Smooth muscle cell (in vitro differentiated cells): Measurements from ENCODE around the gene CFAP77. TPM values are rescaled to one million over a fixed set of nuclear protein-coding genes. Genes with fewer than 3 reads are reported as not detected.

Source experiments
- DNase-seq: peaks from one replicate; lab custom pipeline; 2025; ENCODE audit not compliant: unreplicated experiment; lab: John Stamatoyannopoulos, UW
- H2AFZ ChIP-seq: fragments of 200-600 bp; sonication (generic); 2 replicates; pipeline ENCODE4 v1.6.0; 2016; ENCODE audit warnings: antibody characterized with exemption, low read depth, mild to moderate bottlenecking
- H3F3A ChIP-seq: fragments of 200-600 bp; sonication (generic); 2 replicates; pipeline ENCODE4 v1.6.0; 2017; ENCODE audit warnings: antibody characterized with exemption, low read depth
- H3K27ac ChIP-seq: fragments of 200-600 bp; sonication (generic); 2 replicates; pipeline ENCODE4 v1.5.1; 2016; ENCODE audit warnings: low read depth, mild to moderate bottlenecking
- H3K27me3 ChIP-seq: fragments of 200-600 bp; sonication (generic); 2 replicates; pipeline ENCODE4 v1.6.1; 2016; ENCODE audit warnings: low read depth, mild to moderate bottlenecking
- H3K36me3 ChIP-seq: fragments of 200-600 bp; sonication (generic); 2 replicates; pipeline ENCODE4 v1.5.1; 2016; ENCODE audit warnings: low read depth
- H3K4me1 ChIP-seq: fragments of 200-600 bp; sonication (generic); 2 replicates; pipeline ENCODE4 v1.5.1; 2016; ENCODE audit warnings: low read depth
- H3K4me2 ChIP-seq: fragments of 200-600 bp; sonication (generic); 2 replicates; pipeline ENCODE4 v1.6.0; 2016; ENCODE audit warnings: mild to moderate bottlenecking
- H3K4me3 ChIP-seq: fragments of 200-600 bp; sonication (generic); 2 replicates; pipeline ENCODE4 v1.5.1; 2016; ENCODE audit warnings: mild to moderate bottlenecking
- H3K79me2 ChIP-seq: fragments of 200-600 bp; sonication (generic); 2 replicates; pipeline ENCODE4 v1.6.0; 2016; ENCODE audit warnings: low read depth, mild to moderate bottlenecking
- H3K9ac ChIP-seq: fragments of 200-600 bp; sonication (generic); 2 replicates; pipeline ENCODE4 v1.6.0; 2016; ENCODE audit warnings: low read depth
- H3K9me3 ChIP-seq: fragments of 200-600 bp; sonication (generic); replicated peaks from 2 replicates; pipeline ENCODE4 v1.5.1; 2016; ENCODE audit warnings: low read depth
- H4K20me1 ChIP-seq: fragments of 200-600 bp; sonication (generic); 2 replicates; pipeline ENCODE4 v1.6.0; 2016; ENCODE audit warnings: low read depth
- WGBS: methylation state at CpG from one replicate; pipeline ENCODE4 v1.1.7; 2016; ENCODE audit warnings: low lambda C conversion rate; 5-methylcytosine and 5-hydroxymethylcytosine counted together
- polyA plus RNA-seq: library from polyadenylated mRNA; unstranded; fragments of >200 nt; fragmentation: Nextera tagmentation; extraction: Ambion mirVana; gene quantifications from 2 replicates; pipeline ENCODE4 v1.2.1, GENCODE V29; 2016
- total RNA-seq: library from RNA; depleted of rRNA; stranded (reverse); fragments of >200 nt; gene quantifications from 2 replicates; pipeline ENCODE4 v1.2.3, GENCODE V29; 2014
- TF ChIP-seq, protein P1 (sequence below): fragments of 200-600 bp; sonication (generic); IDR thresholded peaks from 2 replicates; pipeline ENCODE4 v1.5.1; 2017; ENCODE audit warnings: borderline replicate concordance, mild to moderate bottlenecking, antibody characterized with exemption; ENCODE audit not compliant: insufficient read depth, poor library complexity, severe bottlenecking

The CFAP77 gene
- total and polyA plus RNA-seq, 2 experiments from 2014 or later, result 0.31 TPM; not detected in 1

DNA sequence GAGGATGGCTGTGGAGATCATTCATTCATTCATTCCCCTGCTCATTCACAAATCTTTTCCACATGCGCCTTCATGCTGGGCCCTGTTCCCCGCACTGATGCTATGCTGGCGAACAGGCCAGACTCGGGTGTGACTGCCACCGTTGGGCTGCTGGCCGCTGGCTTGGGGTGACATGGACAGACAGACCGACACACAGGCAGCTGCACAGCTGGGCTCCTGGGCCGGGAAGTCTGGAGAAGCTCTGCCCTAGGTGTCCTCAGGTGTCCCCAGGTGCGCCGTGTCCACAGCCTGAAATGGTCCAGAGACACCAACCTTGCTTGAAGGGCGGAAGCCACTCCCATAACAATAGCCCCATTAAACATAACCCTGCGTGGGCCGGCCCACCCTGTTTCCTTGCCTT is 137.4 kb downstream of the CFAP77 start:
- peaks cover 19% of the 10 kb centered on the region for H3K4me1 ChIP-seq
- no peak overlapping the region for H2AFZ ChIP-seq
- no peaks in the 10 kb centered on the region for H3K79me2 ChIP-seq
- H3K36me3 ChIP-seq, result no peaks in the 10 kb centered on the region
- TF ChIP-seq, protein P1, sequence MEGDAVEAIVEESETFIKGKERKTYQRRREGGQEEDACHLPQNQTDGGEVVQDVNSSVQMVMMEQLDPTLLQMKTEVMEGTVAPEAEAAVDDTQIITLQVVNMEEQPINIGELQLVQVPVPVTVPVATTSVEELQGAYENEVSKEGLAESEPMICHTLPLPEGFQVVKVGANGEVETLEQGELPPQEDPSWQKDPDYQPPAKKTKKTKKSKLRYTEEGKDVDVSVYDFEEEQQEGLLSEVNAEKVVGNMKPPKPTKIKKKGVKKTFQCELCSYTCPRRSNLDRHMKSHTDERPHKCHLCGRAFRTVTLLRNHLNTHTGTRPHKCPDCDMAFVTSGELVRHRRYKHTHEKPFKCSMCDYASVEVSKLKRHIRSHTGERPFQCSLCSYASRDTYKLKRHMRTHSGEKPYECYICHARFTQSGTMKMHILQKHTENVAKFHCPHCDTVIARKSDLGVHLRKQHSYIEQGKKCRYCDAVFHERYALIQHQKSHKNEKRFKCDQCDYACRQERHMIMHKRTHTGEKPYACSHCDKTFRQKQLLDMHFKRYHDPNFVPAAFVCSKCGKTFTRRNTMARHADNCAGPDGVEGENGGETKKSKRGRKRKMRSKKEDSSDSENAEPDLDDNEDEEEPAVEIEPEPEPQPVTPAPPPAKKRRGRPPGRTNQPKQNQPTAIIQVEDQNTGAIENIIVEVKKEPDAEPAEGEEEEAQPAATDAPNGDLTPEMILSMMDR, result no peak
- no peak for DNase-seq
- H3F3A ChIP-seq, result no peaks in the 10 kb centered on the region
- WGBS, result 93% methylated on average over 13 of the region's 13 CpGs
- no peak overlapping the region for H3K4me3 ChIP-seq
- no peaks in the 10 kb centered on the region for H3K9me3 ChIP-seq
- H4K20me1 ChIP-seq, result no peaks in the 10 kb centered on the region
- H3K27ac ChIP-seq, result no peak overlapping the region
- no peak overlapping the region for H3K9ac ChIP-seq
- H3K4me2 ChIP-seq, result no peak overlapping the region
- H3K27me3 ChIP-seq, result no peaks in the 10 kb centered on the region

GRCh38 chr9:132547976-132548730 is 138.1 kb downstream of the CFAP77 start:
- Histone ChIP-seq H3K4me1 (peaks cover 19% of the 10 kb centered on the region), H2AFZ (no peak overlapping the region), H3K4me2 (no peak overlapping the region), H3K36me3 (no peaks in the 10 kb centered on the region), H3K4me3 (no peak overlapping the region), H3K27me3 (no peaks in the 10 kb centered on the region), H3K27ac (no peak overlapping the region), H3K79me2 (no peaks in the 10 kb centered on the region), H4K20me1 (no peaks in the 10 kb centered on the region), H3K9me3 (no peaks in the 10 kb centered on the region), H3K9ac (no peak overlapping the region), H3F3A (no peaks in the 10 kb centered on the region)
- no peak for DNase-seq
- TF ChIP-seq, protein P1, result no peak
- WGBS, result 86% methylated on average over 21 of the region's 21 CpGs

GRCh38 chr9:132548751-132549640 is 139.0 kb downstream of the CFAP77 start:
- no peaks in the 10 kb centered on the region for H4K20me1 ChIP-seq
- 68% methylated on average over 17 of the region's 17 CpGs for WGBS

More at GRCh38 chr9:132548751-132549640, 139.0 kb downstream of the CFAP77 start:
- no peak overlapping the region for H3K9ac ChIP-seq
- H3K9me3 ChIP-seq, result no peaks in the 10 kb centered on the region
- peaks cover 19% of the 10 kb centered on the region for H3K4me1 ChIP-seq
- no peaks in the 10 kb centered on the region for H3K79me2 ChIP-seq
- no peaks in the 10 kb centered on the region for H3K36me3 ChIP-seq
- H2AFZ ChIP-seq, result no peak overlapping the region
- no peak for DNase-seq
- no peaks in the 10 kb centered on the region for H3K27me3 ChIP-seq
- no peak overlapping the region for H3K4me2 ChIP-seq
- no peaks in the 10 kb centered on the region for H3F3A ChIP-seq
- no peak overlapping the region for H3K4me3 ChIP-seq
- TF ChIP-seq, protein P1, result no peak
- no peak overlapping the region for H3K27ac ChIP-seq
